IPS-18c (cell line): ENCODE measurements around the gene TMEM117.

Source experiments
- H3K4me3 ChIP-seq: 2 replicates; pipeline ENCODE4 v1.7.0; 2013; ENCODE audit warnings: low read depth, mild to moderate bottlenecking, low read length, moderate library complexity; ENCODE audit not compliant: insufficient read depth
- H3K9me3 ChIP-seq: one replicate; pipeline ENCODE4 v1.6.1; 2013; ENCODE audit warnings: mild to moderate bottlenecking, low read length, moderate library complexity; ENCODE audit not compliant: control insufficient read depth, insufficient read depth

The TMEM117 gene

DNA sequence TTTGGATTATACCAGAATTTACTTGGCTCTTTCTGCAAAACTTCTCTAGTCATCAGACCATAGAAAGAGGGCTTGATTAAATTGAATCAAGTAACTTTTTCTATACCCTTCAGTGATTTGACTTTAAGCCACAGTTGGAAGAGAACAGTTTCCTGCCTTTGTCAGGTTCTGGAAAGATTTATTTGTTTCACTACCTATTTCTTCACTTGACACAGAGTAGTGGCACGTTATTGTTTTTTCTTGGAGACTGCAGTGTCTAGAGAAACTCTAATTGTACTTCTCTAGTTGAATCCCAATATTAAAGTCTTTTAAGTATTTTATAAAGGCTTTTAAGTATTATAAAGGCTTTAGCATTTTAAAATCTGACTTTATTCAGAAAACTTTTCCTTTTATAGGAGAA lies 138.1 kb downstream of the TMEM117 start:
- Histone ChIP-seq H3K9me3 (peaks cover 3% of the 10 kb centered on the region), H3K4me3 (no peak overlapping the region)

DNA sequence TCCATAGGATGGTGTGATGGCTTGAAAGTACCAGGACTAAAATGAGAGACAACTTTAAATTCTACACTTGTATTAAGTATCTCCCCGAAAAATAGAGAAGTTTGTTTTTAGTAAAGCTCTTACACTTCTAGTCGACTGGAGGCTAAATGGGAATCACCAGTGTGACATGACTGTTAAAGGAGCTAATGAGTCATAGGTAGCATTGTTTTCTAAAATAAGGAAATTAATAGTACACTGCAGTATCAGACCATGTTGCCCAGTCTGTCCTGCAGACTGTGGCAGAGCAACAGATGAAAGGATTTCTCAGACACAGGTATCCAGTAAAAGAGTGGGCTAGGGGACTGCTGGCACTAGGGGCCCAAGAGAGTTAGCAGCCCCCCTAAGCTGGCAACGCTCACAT lies 140.1 kb downstream of the TMEM117 start:
- no peak overlapping the region for H3K4me3 ChIP-seq
- H3K9me3 ChIP-seq = peaks cover 3% of the 10 kb centered on the region

DNA sequence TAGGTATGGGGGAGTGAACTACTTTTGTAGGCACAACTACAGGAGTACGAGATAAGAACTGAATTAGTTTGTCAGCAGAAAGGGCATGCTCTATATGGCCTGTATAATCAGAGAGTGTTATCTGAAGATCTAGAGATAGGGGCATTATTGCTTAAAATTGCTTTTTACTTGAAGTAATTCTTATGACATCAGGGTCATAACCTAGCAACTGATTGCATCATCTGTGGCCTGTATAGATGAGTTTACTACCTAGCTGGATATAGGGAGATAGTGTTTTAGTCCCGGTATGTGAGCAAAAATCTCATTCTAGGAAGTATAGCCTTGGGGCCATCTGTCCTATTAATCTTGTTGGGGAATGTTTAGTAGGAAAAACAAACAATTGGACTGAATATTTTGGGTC lies 142.7 kb downstream of the TMEM117 start:
- Histone ChIP-seq H3K9me3 (no peaks in the 10 kb centered on the region), H3K4me3 (no peak overlapping the region)

DNA sequence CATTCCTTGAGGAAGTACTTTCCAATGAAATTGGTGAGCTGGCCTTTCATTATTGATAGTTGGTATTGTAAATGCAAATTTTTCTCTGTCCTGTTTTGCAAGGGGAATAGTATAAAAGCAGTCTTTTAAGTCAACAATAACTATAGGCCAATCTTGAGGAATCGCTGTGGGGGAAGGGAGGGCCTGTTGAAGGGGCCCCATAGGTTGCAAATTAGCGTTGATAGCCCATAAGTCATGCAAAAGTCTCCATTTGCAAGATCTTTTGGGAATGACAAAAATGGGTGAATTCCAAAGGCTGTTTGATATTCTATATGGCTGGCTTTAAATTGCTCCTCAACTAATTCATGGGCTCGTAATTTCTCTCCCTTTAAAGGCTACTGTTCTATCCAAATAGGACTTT lies 143.6 kb downstream of the TMEM117 start:
- Histone ChIP-seq H3K4me3 (no peak overlapping the region), H3K9me3 (no peaks in the 10 kb centered on the region)

DNA sequence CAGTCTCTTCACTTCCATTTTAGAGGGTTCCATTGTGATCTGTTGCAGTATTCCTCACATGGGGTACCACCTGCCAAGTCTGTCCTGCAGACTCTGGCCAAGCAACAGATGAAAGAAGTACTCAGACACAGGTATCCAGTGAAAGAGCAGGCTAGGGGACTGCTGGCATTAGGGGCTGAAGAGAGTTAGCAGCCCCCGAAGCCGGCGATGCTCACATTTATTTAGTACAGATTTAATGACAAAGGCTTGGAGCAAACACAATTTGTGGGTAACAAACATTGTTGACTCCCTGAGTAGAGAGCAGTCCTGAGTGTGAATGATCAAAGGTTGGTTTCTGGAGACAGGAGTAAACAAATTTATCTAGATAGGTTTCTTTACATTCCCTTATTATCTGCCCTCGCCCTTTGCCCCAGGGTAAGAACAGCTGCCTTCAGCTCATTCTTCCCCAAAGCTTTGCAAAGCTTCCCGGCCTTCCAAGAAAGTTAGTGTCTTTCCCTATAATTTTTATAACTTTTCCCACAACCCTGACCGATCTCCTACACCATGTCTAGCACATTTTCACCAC lies 144.8 kb downstream of the TMEM117 start:
- Histone ChIP-seq H3K4me3 (no peak overlapping the region), H3K9me3 (no peaks in the 10 kb centered on the region)

DNA sequence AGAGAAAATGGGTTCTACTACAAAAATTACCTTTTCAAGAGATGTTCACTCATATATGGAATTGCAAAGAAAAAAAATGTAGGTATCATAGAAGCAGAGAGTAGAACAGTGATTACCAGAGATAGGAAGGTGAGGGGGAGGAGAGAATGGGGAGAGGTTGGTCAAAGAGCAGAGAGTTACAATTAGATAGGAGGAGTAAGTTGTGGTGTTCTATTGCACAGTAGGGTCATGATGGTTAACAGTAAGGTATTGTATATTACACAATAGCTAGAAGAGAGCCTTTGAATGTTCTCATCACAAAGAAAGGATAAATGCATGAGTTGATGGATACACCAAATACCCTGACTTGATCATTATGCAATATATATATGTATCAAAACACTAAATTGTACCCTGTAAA lies 145.8 kb downstream of the TMEM117 start:
- H3K4me3 ChIP-seq = no peak overlapping the region
- H3K9me3 ChIP-seq = no peaks in the 10 kb centered on the region

DNA sequence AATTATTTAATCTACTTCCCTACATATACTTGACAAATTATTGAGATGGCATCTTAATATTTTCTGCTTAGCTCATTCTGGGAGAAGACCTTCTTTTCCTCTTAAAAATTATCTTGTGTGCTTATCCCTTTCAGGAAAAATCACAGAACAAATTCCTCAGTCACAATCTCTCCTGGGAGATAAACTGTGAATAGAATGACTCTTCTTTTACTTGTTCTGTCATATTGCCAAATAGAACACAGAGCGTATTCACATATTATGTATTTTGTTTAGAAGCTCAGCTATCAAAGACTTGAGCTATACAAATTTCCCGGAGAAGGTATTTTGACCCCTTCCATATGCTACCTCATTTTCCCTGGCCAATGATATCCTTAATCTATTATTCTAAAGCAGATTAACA lies 146.7 kb downstream of the TMEM117 start:
- Histone ChIP-seq H3K4me3 (no peak overlapping the region), H3K9me3 (no peaks in the 10 kb centered on the region)

DNA sequence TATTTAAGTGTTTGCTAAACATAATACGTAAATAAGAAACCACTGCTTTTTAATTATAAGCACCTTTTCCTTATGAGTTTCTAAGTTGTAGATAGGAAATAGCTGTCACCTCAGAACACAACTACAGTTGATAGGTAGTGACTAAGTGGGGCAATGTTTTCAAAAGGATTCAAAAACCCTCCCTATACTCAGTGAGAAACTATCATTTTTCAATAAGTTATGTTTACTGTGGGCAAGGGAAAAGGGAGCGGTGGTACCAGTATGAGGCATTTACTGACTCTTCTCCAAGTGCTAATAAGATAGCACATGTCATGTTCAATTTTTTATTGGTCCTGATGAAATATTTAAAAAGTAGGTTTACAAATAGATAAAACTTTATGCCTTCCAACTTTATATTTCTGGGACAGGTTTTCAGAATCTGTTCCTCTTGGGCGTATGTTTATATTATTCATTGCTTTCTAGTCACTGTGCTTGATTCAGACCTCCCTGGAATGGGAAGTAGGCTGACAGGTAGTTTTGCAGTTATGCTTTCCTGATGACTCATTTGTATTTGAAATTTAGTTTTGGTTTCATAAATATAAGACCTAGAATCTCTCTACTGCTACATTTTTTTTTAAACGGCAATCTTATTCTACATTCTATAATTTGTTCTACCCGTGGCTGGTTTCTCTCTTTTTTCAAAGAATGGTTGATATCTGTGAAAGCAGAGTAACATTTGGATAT lies 153.1 kb downstream of the TMEM117 start:
- Histone ChIP-seq H3K4me3 (no peak overlapping the region), H3K9me3 (no peaks in the 10 kb centered on the region)

DNA sequence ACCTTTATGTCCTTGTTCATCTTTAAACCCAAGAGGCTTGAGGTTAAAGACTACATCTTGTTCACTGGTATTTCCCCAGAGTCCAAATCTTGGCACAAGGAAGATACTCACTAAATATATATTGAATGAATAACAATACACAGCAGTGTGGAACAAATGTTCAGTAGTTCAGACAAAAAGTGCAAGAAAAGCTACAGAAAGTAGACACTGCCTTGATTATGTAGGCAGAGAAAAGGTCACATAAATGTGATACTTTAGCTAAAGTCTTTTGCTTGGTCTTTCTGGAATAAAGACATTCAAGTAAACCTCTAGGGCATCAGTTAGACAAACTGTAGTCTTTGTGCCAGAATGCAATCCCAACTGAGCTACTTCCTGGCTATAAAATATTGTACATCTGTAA lies 157.0 kb downstream of the TMEM117 start:
- no peaks in the 10 kb centered on the region for H3K9me3 ChIP-seq

DNA sequence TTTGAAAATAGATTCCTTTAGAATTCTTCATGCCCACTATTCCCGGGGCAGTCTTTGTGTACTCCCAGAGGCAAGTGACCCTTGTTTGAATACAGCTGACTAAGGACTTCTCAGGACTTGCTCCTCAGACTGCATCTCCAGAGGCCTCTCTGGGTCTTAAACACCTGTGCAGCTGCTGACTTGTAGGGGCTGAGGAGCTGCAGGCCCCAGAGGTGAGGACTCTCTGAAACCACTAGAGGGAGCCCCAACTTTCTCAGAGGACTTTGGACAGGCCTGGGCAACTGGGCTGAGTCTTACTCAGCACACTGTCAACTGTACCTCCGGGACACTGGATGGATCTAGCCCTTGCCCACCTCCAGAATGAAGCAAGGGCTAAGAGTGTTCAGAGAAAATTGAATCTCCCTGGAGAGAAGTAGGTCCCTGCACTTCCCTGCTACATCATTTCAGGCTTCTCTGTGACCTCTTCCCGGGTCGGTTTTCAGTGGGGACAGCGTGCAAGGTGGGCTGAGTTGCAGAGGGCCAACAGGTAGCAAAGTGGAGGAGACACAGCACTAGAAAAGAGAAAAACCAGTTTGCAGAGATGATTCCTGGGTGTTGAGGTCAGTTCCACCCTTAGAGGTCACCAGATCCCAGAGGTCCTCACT lies 164.6 kb downstream of the TMEM117 start:
- H3K9me3 ChIP-seq = no peaks in the 10 kb centered on the region
- no peak overlapping the region for H3K4me3 ChIP-seq

More for the DNA sequence above, 157.0 kb downstream of the TMEM117 start:
- H3K4me3 ChIP-seq = no peak overlapping the region

DNA sequence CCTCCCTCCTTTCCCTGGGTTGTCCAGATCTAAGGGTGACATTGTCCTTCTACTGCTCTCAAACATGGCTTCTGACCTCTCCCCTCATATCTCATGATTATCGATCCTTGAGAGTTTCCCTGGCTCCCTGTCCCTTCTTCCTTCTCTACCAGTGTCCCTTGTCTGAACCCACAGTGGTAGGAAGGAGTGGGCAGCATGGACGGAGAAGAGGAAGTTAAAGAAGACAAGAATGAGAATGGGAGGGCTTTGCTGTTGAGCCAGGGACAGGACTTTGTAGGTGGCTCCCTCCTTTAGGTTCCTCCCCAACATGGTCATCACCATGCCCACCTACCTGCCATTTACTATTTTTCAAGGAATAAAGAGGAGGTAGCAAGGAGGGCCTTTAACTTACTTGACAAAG lies 166.7 kb downstream of the TMEM117 start:
- Histone ChIP-seq H3K4me3 (no peak overlapping the region), H3K9me3 (no peaks in the 10 kb centered on the region)

DNA sequence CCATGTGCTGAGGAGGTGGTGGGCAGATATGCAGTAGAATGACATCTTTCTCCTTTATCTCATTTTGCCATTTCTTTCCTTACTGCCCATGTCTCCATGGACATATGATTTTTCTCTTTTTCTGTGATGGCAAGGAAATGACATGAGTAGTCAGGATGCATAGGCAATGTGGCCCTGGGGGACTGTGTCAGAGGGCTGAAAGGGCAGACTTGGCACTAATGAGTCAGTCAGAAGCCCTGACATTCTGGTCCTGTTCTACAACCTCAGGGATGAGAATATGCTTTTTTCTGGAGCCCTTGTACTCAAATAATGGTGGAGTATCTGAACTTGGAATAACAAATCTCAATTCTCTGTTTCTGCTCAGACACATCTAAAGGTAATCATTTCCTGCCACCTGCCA lies 167.8 kb downstream of the TMEM117 start:
- Histone ChIP-seq H3K9me3 (no peaks in the 10 kb centered on the region), H3K4me3 (no peak overlapping the region)

DNA sequence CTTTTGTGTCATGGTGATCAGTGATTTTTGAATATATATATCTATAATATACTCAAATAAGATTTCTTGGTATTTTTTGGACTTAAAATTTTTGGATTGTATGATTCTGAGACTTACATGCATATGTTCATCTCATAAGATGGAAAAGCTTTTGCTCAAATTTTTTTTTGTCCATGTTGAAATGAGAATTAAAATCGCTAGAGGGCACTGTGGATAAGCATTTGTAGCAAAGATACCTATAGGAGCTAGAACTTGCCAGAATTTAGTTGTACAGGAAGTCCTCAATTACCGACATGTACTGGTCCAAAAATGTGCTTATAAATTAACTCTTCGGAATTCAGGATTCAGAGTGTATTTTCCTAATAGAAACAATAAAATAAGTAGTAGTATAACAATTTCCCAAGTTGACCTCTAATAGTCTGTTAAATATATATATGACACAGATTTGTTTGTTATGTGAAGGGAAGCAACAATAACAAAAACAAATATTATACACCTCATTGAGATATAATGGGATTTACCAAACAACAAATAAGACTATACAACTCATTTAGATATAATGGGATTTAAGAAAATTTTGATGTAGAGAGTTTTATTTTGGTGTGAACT lies 179.6 kb downstream of the TMEM117 start:
- H3K9me3 ChIP-seq = no peaks in the 10 kb centered on the region
- no peak overlapping the region for H3K4me3 ChIP-seq

DNA sequence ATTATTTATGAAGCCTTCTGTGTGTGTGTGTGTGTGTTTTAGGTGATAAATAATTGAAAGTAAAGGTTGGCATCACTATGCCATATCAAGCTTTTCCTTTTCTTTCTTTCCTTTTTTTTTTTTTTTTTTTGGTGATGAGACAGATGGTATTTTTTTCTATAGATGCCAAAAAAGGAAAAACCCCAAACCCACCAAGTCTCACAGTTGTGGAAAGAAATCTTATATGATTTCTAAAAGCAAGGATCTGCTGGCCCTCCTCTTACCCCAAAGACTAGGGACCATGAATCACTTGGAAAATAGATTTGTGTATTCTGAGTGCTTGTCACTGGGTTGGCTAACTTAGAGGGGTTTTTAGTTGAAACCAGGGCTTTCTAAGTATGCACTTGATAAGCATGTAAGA lies 181.3 kb downstream of the TMEM117 start:
- no peaks in the 10 kb centered on the region for H3K9me3 ChIP-seq
- H3K4me3 ChIP-seq = no peak overlapping the region

DNA sequence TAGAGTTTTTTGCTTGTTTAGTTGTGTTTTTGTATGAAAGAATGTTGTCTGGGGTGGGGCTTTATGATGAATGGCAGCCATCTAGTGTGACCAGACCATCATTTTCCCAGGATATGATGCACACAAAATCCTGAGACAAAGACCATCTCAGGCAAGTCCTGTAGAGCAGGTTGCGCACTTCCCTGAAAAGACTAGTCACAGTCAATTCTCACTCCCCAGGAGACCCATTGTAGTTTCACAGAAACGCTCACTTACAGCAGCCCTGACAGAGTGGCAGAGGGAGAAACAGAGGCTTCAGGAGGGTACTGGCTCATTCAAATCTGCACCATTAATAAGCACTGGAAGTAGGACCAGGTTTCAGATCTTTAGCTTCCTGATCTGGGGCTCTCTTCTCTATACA lies 183.2 kb downstream of the TMEM117 start:
- no peak overlapping the region for H3K4me3 ChIP-seq
- H3K9me3 ChIP-seq = no peaks in the 10 kb centered on the region

DNA sequence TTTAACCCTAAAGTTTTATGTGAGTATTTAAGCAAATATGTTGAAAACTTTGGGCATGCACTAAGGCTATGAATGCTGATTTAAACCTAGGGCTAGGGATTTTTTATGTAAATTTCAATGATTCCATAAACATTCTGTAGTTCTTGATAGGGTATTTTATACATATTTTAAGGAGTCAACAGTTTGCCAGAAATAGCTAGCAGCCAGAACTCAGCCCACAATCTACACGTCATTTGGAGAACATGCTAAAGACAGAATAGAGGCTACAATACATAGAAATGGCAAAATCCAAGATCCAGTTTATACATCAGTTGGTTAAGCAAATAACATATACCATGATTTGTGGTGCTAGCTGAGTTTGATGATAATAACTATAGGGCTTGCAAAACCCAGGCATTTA lies 184.7 kb downstream of the TMEM117 start:
- H3K4me3 ChIP-seq = no peak overlapping the region
- no peaks in the 10 kb centered on the region for H3K9me3 ChIP-seq

DNA sequence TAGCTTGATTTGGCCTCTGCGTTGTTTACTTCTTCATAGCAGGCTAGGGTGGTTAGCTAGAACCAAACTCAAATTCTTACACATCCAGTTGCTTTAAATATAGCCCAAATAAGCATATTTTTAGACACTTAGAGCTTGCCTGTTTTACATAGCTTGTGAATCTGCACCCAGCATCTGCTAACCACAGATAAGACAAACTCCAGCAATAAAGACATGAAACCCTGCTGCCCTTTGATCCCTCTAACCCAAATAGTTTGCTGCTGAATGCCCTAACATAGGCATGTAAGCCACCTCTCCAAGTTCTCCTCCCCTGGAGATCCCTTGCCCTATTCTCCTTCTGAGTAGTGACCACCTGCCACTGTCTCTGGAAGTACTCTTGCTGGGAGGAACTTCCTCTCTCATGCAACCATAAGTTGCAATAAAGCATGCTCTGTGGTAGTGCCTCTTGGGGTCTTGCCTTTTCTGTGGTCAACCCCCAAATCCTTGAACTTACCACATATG lies 185.6 kb downstream of the TMEM117 start:
- no peak overlapping the region for H3K4me3 ChIP-seq
- H3K9me3 ChIP-seq = no peaks in the 10 kb centered on the region

DNA sequence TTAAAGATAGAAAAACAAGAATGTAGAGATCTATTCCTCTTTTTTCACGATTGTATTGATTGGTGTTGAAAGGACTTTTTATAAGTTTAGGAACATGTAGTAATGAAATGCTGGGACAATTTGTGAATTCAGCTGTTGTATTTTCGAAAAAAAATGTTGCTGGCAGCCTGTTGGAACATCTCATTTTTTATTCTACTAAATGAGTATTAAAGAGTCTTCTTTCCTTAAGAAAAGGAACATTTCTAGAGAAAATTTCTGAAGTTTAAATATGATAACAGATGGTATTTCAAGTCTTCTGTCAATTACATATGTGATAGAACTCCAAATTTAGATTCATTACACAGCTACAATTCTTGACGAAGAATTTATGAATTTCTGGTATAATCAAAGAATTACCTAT lies 189.6 kb downstream of the TMEM117 start:
- Histone ChIP-seq H3K9me3 (peaks cover 2% of the 10 kb centered on the region), H3K4me3 (no peak overlapping the region)
